ENCODE results near the gene METAP1D.

DNA sequence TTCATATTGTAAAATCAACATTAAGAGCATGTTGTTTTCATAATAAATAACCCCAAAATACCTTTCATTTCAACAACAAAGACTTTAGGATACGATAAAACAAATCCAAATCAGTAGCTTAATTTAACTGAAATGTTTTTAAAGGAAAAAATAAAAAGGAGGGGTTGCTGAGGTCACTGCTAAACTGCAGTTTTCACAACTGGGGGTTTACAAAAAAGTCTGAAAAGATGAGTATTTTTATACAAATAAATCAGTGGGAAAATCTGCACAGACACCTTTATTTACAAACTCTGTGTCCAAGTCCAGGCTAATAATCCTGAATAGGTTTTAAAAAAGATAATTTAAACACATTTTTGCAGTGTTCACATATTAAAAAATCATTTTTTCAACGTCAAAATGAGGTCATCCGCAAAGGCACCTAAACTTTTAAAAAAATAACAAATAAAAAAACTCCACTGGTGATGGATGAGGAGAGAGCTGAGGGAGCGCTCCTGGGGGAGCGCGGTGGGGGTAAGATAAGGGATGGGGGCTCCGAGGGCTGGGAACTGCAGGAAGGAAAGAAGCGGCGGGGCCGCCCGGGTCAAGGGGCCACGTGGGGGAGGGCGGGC is 99.8 kb downstream of the METAP1D start:
- TF ChIP-seq, protein P1, sequence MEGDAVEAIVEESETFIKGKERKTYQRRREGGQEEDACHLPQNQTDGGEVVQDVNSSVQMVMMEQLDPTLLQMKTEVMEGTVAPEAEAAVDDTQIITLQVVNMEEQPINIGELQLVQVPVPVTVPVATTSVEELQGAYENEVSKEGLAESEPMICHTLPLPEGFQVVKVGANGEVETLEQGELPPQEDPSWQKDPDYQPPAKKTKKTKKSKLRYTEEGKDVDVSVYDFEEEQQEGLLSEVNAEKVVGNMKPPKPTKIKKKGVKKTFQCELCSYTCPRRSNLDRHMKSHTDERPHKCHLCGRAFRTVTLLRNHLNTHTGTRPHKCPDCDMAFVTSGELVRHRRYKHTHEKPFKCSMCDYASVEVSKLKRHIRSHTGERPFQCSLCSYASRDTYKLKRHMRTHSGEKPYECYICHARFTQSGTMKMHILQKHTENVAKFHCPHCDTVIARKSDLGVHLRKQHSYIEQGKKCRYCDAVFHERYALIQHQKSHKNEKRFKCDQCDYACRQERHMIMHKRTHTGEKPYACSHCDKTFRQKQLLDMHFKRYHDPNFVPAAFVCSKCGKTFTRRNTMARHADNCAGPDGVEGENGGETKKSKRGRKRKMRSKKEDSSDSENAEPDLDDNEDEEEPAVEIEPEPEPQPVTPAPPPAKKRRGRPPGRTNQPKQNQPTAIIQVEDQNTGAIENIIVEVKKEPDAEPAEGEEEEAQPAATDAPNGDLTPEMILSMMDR (IDR thresholded peaks at IDR 0.05; ENCODE audit: extremely low read depth in 1 of 2, insufficient read depth in 1 of 2, low read depth in 1 of 2, low read length in 2 of 2), result no peak
- TF ChIP-seq EZH2 (IDR thresholded peaks at IDR 0.05; ENCODE audit: borderline replicate concordance, low read depth, low read length, severe bottlenecking), result no peak
- no peak for TF ChIP-seq POLR2A (IDR thresholded peaks at IDR 0.05; ENCODE audit: low read depth, low read length)
- TF ChIP-seq, protein P2, sequence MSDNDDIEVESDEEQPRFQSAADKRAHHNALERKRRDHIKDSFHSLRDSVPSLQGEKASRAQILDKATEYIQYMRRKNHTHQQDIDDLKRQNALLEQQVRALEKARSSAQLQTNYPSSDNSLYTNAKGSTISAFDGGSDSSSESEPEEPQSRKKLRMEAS (IDR thresholded peaks at IDR 0.05; ENCODE audit: insufficient read depth, insufficient read length), result no peak
- TF ChIP-seq POLR2AphosphoS5 (IDR thresholded peaks at IDR 0.05; ENCODE audit: insufficient read depth, low read depth, low read length), result no peak
- no peak for TF ChIP-seq MYC (IDR thresholded peaks at IDR 0.05; ENCODE audit: low read depth, low read length)
- TF ChIP-seq GATA2 (IDR thresholded peaks at IDR 0.05; ENCODE audit: insufficient read depth, insufficient read length, low read depth, low read length), result no peak
- TF ChIP-seq JUN (IDR thresholded peaks at IDR 0.05; ENCODE audit: borderline replicate concordance, insufficient read depth, insufficient read length, low read depth), result no peak

Data from endothelial cell of umbilical vein (primary cell).